Transverse colon (tissue), 4 donors: ENCODE data around the gene ESX1.

Experiments
- POLR2A ChIP-seq: fragments of 450-650 bp; IDR thresholded peaks from one replicate; pipeline ENCODE4 v1.6.1; 2016; ENCODE audit warnings: antibody characterized with exemption, mild to moderate bottlenecking, moderate library complexity
- POLR2AphosphoS5 ChIP-seq, 3 donors: sonication (generic); formaldehyde crosslinking; IDR thresholded peaks; one replicate each; pipeline ENCODE4 v1.6.1; 2016; ENCODE audit warnings: antibody characterized with exemption in 3 of 3
- TF ChIP-seq, protein P1 (sequence below), 5 experiments: fragments of 200-600 bp in 3 of 5; fragments of 450-650 bp in 2 of 5; sonication (generic) in 3 of 5; IDR thresholded peaks; 1 replicate in 2 of 5; 2 replicates in 3 of 5; pipeline ENCODE4 v1.5.1; 2016 to 2017; ENCODE audit warnings: antibody characterized with exemption in 5 of 5, inconsistent platforms in 3 of 5, mild to moderate bottlenecking in 2 of 5, moderate library complexity in 1 of 5

DNA sequence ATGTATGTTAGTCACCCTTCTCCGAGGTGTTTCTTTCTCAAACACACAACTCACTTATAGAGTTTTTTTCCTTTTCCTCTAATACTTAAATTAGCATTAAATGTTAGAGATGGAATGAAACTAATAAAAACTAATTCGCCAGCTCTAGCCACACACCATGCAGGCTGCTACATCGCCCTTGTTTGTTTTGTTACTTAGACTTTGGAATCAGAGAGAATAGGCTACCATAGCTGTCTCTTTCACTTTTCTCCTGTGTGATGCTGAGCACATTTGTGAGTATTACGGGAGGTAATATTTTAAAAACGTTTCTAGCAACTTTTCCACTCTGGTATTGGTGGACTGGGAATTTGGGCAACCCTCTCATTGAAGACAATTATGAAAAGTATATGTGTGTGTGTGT lies 43.5 kb downstream of the ESX1 start:
- no peak for TF ChIP-seq POLR2A
- TF ChIP-seq, protein P1, sequence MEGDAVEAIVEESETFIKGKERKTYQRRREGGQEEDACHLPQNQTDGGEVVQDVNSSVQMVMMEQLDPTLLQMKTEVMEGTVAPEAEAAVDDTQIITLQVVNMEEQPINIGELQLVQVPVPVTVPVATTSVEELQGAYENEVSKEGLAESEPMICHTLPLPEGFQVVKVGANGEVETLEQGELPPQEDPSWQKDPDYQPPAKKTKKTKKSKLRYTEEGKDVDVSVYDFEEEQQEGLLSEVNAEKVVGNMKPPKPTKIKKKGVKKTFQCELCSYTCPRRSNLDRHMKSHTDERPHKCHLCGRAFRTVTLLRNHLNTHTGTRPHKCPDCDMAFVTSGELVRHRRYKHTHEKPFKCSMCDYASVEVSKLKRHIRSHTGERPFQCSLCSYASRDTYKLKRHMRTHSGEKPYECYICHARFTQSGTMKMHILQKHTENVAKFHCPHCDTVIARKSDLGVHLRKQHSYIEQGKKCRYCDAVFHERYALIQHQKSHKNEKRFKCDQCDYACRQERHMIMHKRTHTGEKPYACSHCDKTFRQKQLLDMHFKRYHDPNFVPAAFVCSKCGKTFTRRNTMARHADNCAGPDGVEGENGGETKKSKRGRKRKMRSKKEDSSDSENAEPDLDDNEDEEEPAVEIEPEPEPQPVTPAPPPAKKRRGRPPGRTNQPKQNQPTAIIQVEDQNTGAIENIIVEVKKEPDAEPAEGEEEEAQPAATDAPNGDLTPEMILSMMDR (IDR thresholded peaks at IDR 0.05) = no peak
- no peak for TF ChIP-seq POLR2AphosphoS5 (IDR thresholded peaks at IDR 0.05)
